ENCODE data around the gene KLK2.

GRCh38 chr19:50874211-50874610, 972 bp downstream of the KLK2 start:
- TF ChIP-seq, protein P1, sequence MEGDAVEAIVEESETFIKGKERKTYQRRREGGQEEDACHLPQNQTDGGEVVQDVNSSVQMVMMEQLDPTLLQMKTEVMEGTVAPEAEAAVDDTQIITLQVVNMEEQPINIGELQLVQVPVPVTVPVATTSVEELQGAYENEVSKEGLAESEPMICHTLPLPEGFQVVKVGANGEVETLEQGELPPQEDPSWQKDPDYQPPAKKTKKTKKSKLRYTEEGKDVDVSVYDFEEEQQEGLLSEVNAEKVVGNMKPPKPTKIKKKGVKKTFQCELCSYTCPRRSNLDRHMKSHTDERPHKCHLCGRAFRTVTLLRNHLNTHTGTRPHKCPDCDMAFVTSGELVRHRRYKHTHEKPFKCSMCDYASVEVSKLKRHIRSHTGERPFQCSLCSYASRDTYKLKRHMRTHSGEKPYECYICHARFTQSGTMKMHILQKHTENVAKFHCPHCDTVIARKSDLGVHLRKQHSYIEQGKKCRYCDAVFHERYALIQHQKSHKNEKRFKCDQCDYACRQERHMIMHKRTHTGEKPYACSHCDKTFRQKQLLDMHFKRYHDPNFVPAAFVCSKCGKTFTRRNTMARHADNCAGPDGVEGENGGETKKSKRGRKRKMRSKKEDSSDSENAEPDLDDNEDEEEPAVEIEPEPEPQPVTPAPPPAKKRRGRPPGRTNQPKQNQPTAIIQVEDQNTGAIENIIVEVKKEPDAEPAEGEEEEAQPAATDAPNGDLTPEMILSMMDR (IDR thresholded peaks at IDR 0.05): no peak
- TF ChIP-seq POLR2A (IDR thresholded peaks at IDR 0.05) (no peak), POLR2AphosphoS5 (IDR thresholded peaks at IDR 0.05) (no peak)

Measured in prostate gland (tissue), 2 donors.